IMR-90 (cell line): Measurements from ENCODE around the gene LRRC31. TPM values are rescaled to one million over a fixed set of nuclear protein-coding genes. Genes with fewer than 3 reads are reported as not detected.

Experiments used
- ATAC-seq: fragments of 200-7000 bp; cut with Tn5 transposase; 2 replicates; pipeline ENCODE4 v1.9.1; 2020; ENCODE audit warnings: low read depth, mild to moderate bottlenecking, moderate library complexity
- Bru-seq: library from RNA; stranded (reverse); fragments of 400-500 nt; gene quantifications from one replicate; lab custom pipeline; 2021; lab: Mats Ljungman, UMichigan
- BruChase-seq, 2 experiments: library from RNA; stranded (reverse); fragments of 400-500 nt; gene quantifications; one replicate each; lab custom pipeline; 2021; lab: Mats Ljungman, UMichigan
- BruUV-seq: library from RNA; stranded (reverse); fragments of 400-500 nt; replicated peaks from 2 replicates; lab custom pipeline; 2021; lab: Mats Ljungman, UMichigan
- CTCF ChIA-PET: fragments of 300-600 bp; formaldehyde crosslinking; extraction: SDS; loops from one replicate; lab custom pipeline; 2021; ENCODE audit warnings: antibody characterized with exemption; lab: Yijun Ruan, JAX
- POLR2A ChIA-PET: fragments of 300-600 bp; sonication (Branson Sonifier 250); formaldehyde crosslinking; loops from one replicate; lab custom pipeline; 2022; ENCODE audit warnings: antibody characterized with exemption; ENCODE audit not compliant: unreplicated experiment; lab: Charles Lee
- DNase-seq: peaks from one replicate; pipeline ENCODE4 v3.0.0; 2013
- H2AFZ ChIP-seq: replicated peaks from 2 replicates; pipeline ENCODE3; 2013; ENCODE audit warnings: low read length, mild to moderate bottlenecking; ENCODE audit not compliant: poor library complexity
- H2AK5ac ChIP-seq: 2 replicates; pipeline ENCODE4 v1.6.1; 2013; ENCODE audit warnings: low read depth, low read length, inconsistent platforms
- H2AK9ac ChIP-seq: replicated peaks from 2 replicates; pipeline ENCODE3; 2013; ENCODE audit warnings: mild to moderate bottlenecking, low read depth, low read length, moderate library complexity; ENCODE audit not compliant: poor library complexity
- H2BK120ac ChIP-seq: 2 replicates; pipeline ENCODE4 v1.6.1; 2013; ENCODE audit warnings: low read depth, low read length, inconsistent platforms
- H2BK15ac ChIP-seq: 3 replicates; pipeline ENCODE4 v1.6.1; 2013; ENCODE audit warnings: low read depth, low read length, inconsistent platforms
- H2BK20ac ChIP-seq: 2 replicates; pipeline ENCODE4 v1.6.1; 2013; ENCODE audit warnings: low read depth, mild to moderate bottlenecking, inconsistent platforms, low read length, moderate library complexity
- H2BK5ac ChIP-seq: 2 replicates; pipeline ENCODE4 v1.6.1; 2013; ENCODE audit warnings: mild to moderate bottlenecking, low read depth, low read length, inconsistent platforms; ENCODE audit not compliant: poor library complexity, severe bottlenecking
- H3K14ac ChIP-seq: replicated peaks from 2 replicates; pipeline ENCODE4 v1.6.1; 2013; ENCODE audit warnings: low read depth, low read length, inconsistent platforms
- H3K18ac ChIP-seq: 2 replicates; pipeline ENCODE4 v1.6.1; 2013; ENCODE audit warnings: low read depth, low read length, control low read depth
- H3K23ac ChIP-seq: 2 replicates; pipeline ENCODE4 v1.6.1; 2013; ENCODE audit warnings: low read depth, low read length, inconsistent platforms
- H3K27ac ChIP-seq: 2 replicates; pipeline ENCODE4 v1.5.1; 2013; ENCODE audit warnings: mild to moderate bottlenecking, control low read depth, low read length; ENCODE audit not compliant: insufficient read depth
- H3K27me3 ChIP-seq: 2 replicates; pipeline ENCODE4 v1.6.1; 2013; ENCODE audit warnings: low read length; ENCODE audit not compliant: control insufficient read depth, insufficient read depth
- H3K36me3 ChIP-seq: 2 replicates; pipeline ENCODE4 v1.6.1; 2013; ENCODE audit warnings: low read length, mixed read lengths; ENCODE audit not compliant: control insufficient read depth, insufficient read depth
- H3K4ac ChIP-seq: 2 replicates; pipeline ENCODE4 v1.6.1; 2013; ENCODE audit warnings: low read depth, low read length, inconsistent platforms
- H3K4me1 ChIP-seq: 2 replicates; pipeline ENCODE4 v1.6.1; 2013; ENCODE audit warnings: low read length, mixed read lengths; ENCODE audit not compliant: control insufficient read depth, insufficient read depth
- H3K4me2 ChIP-seq: 2 replicates; pipeline ENCODE4 v1.6.1; 2013; ENCODE audit warnings: low read depth, mild to moderate bottlenecking, control low read depth, low read length, moderate library complexity
- H3K4me3 ChIP-seq: 2 replicates; pipeline ENCODE4 v1.5.1; 2013; ENCODE audit warnings: low read depth, mild to moderate bottlenecking, control low read depth, low read length, moderate library complexity; ENCODE audit not compliant: insufficient read depth
- H3K56ac ChIP-seq: 2 replicates; pipeline ENCODE4 v1.6.1; 2013; ENCODE audit warnings: low read length, inconsistent platforms; ENCODE audit not compliant: insufficient read depth; ENCODE audit errors: extremely low read depth
- H3K79me1 ChIP-seq, 2 experiments: 2 replicates each; pipeline ENCODE4 v1.6.1; 2013; ENCODE audit warnings: low read length in 2 of 2, inconsistent platforms in 1 of 2, low read depth in 1 of 2
- H3K9ac ChIP-seq: 2 replicates; pipeline ENCODE4 v1.6.1; 2013; ENCODE audit warnings: low read depth, low read length, control low read depth
- H3K9me1 ChIP-seq: 2 replicates; pipeline ENCODE4 v1.6.1; 2013; ENCODE audit warnings: low read length, inconsistent platforms; ENCODE audit not compliant: insufficient read depth
- H3K9me3 ChIP-seq: 2 replicates; pipeline ENCODE4 v1.6.1; 2013; ENCODE audit warnings: low read length; ENCODE audit not compliant: control insufficient read depth, insufficient read depth
- H4K20me1 ChIP-seq: 2 replicates; pipeline ENCODE4 v1.6.1; 2013; ENCODE audit warnings: low read length, inconsistent platforms; ENCODE audit not compliant: insufficient read depth
- H4K5ac ChIP-seq: 2 replicates; pipeline ENCODE4 v1.6.1; 2013; ENCODE audit warnings: mild to moderate bottlenecking, low read depth, low read length, control low read depth
- H4K8ac ChIP-seq, 2 experiments: 2 replicates each; pipeline ENCODE4 v1.6.1; 2013; ENCODE audit warnings: low read depth in 2 of 2, low read length in 2 of 2, control low read depth in 1 of 2, inconsistent platforms in 1 of 2
- H4K91ac ChIP-seq: 2 replicates; pipeline ENCODE4 v1.6.1; 2013; ENCODE audit warnings: low read depth, low read length, inconsistent platforms; ENCODE audit not compliant: insufficient read depth
- BHLHE40 ChIP-seq: fragments of 150-350 bp; IDR thresholded peaks from 2 replicates; pipeline ENCODE4 v1.6.1; 2016; ENCODE audit warnings: mild to moderate bottlenecking, low read depth, low read length
- CEBPB ChIP-seq: IDR thresholded peaks from 2 replicates; pipeline ENCODE4 v1.6.1; 2012; ENCODE audit warnings: low read depth, low read length, improper control_type of control experiment
- CHD1 ChIP-seq: IDR thresholded peaks from 2 replicates; pipeline ENCODE4 v1.6.1; 2012; ENCODE audit warnings: low read depth, low read length, improper control_type of control experiment
- CTCF ChIP-seq: conservative IDR thresholded peaks from 2 replicates; pipeline ENCODE4 v1.5.1; 2012; ENCODE audit warnings: mild to moderate bottlenecking, low read depth, low read length, improper control_type of control experiment
- ELK1 ChIP-seq: fragments of 150-350 bp; IDR thresholded peaks from 2 replicates; pipeline ENCODE4 v1.6.1; 2016; ENCODE audit warnings: low read depth, mild to moderate bottlenecking, low read length, moderate library complexity, borderline replicate concordance
- FOS ChIP-seq: fragments of 150-350 bp; IDR thresholded peaks from 2 replicates; pipeline ENCODE4 v1.6.1; 2016; ENCODE audit warnings: low read depth, low read length
- MAZ ChIP-seq: IDR thresholded peaks from 2 replicates; pipeline ENCODE4 v1.6.1; 2012; ENCODE audit warnings: low read depth, mild to moderate bottlenecking, low read length, improper control_type of control experiment, moderate library complexity, borderline replicate concordance
- MXI1 ChIP-seq: IDR thresholded peaks from 2 replicates; pipeline ENCODE4 v1.6.1; 2012; ENCODE audit warnings: low read depth, mild to moderate bottlenecking, low read length, moderate library complexity, borderline replicate concordance
- NFE2L2 ChIP-seq: fragments of 150-350 bp; IDR thresholded peaks from 2 replicates; pipeline ENCODE4 v1.6.1; 2016; ENCODE audit warnings: low read depth, mild to moderate bottlenecking, low read length
- POLR2A ChIP-seq: IDR thresholded peaks from 2 replicates; pipeline ENCODE4 v1.6.1; 2012; ENCODE audit warnings: mild to moderate bottlenecking, low read depth, low read length
- RAD21 ChIP-seq: IDR thresholded peaks from 2 replicates; pipeline ENCODE4 v1.6.1; 2012; ENCODE audit warnings: low read length, improper control_type of control experiment
- RFX5 ChIP-seq: IDR thresholded peaks from 2 replicates; pipeline ENCODE4 v1.8.0; 2012; ENCODE audit warnings: low read depth, mild to moderate bottlenecking, low read length, moderate library complexity
- SMC3 ChIP-seq: fragments of 150-350 bp; IDR thresholded peaks from 2 replicates; pipeline ENCODE4 v1.6.1; 2016; ENCODE audit warnings: low read depth, mild to moderate bottlenecking, antibody characterized with exemption, low read length, moderate library complexity
- USF2 ChIP-seq: fragments of 150-350 bp; IDR thresholded peaks from 2 replicates; pipeline ENCODE4 v1.6.1; 2017; ENCODE audit warnings: mild to moderate bottlenecking, antibody characterized with exemption, low read length, low read depth
- WGBS, 2 experiments: methylation state at CpG; one replicate each; pipeline versions ENCODE4 v1.1.5 to v1.1.7; 2013; ENCODE audit warnings: missing lambda C conversion rate in 2 of 2; ENCODE audit not compliant: insufficient read length in 1 of 2; ENCODE audit errors: extremely low coverage in 2 of 2; 5-methylcytosine and 5-hydroxymethylcytosine counted together
- dilution Hi-C: fragments of 300-500 bp; cut with HindIII; formaldehyde crosslinking; loops from one replicate; pipeline ENCODE4 v1.14.3; 2018; ENCODE audit warnings: low sequenced_read_pairs; ENCODE audit not compliant: unreplicated experiment
- in situ Hi-C: fragments of 300-500 bp; cut with MboI; formaldehyde crosslinking; loops from 3 replicates; pipeline ENCODE4 v1.14.3; 2019; ENCODE audit warnings: low sequenced_read_pairs, inconsistent platforms, mixed read lengths
- intact Hi-C: fragments of 100-400 bp; cut with micrococcal nuclease; formaldehyde crosslinking; loops from 2 replicates; pipeline ENCODE4 v1.10.0; 2022
- long read RNA-seq: library from polyadenylated mRNA; unstranded; transcript quantifications from one replicate; pipeline ENCODE4 v2.0.0, GENCODE V29; 2021; ENCODE audit not compliant: unreplicated experiment
- polyA plus RNA-seq, 3 experiments: library from polyadenylated mRNA; depleted of rRNA; stranded (reverse); fragments of >200 nt; gene quantifications; 2 replicates each; pipeline ENCODE4 v1.2.3, GENCODE V29; 2012; ENCODE audit warnings: low replicate concordance in 1 of 3
- total RNA-seq: library from RNA; depleted of rRNA; stranded (reverse); fragments of >200 nt; gene quantifications from 2 replicates; pipeline ENCODE4 v1.2.3, GENCODE V29; 2012; rRNA removed

Gene LRRC31
- total RNA-seq (not detected in 2 replicates), polyA plus RNA-seq (2012; rRNA removed) (not detected in 2 replicates), Bru-seq, nascent RNA (percentile 3 among the genes with signal in this experiment), BruChase-seq, experiment 1, labeled RNA remaining after a 6-hour chase (percentile 5 among the genes with signal in this experiment), BruChase-seq, experiment 2, labeled RNA remaining after a 2-hour chase (percentile 6 among the genes with signal in this experiment)
- polyA plus RNA-seq (2012; cell fraction: cytosol; rRNA removed), result not detected in 2 replicates
- not detected in 2 replicates for polyA plus RNA-seq (2012; cell fraction: nucleus; rRNA removed; ENCODE audit: low replicate concordance)
- long read RNA-seq, result 0 reads

GRCh38 chr3:169869484-169870220, at the start of gene LRRC31:
TSS of gene LRRC31 (minus strand) at chr3:169869935. CDS start at chr3:169869807, 128 bp downstream.
- no peak within 1 kb of the TSS for H3K27ac ChIP-seq
- H2BK120ac ChIP-seq, result no peak within 1 kb of the TSS
- no peak within 1 kb of the TSS for H3K9ac ChIP-seq
- no peak within 1 kb of the TSS for H3K4ac ChIP-seq
- H3K9me1 ChIP-seq, result no peaks in the 10 kb centered on the region
- no peak for DNase-seq
- H4K20me1 ChIP-seq, result no peaks in the 10 kb centered on the region
- H2BK5ac ChIP-seq, result no peak within 1 kb of the TSS
- dilution Hi-C loops (no loop called here), intact Hi-C loops (loop anchor here (5.0 to 10.0 kb wide), 2 partner anchors 78 to 225 kb away; no protein-coding TSS in a partner anchor), in situ Hi-C loops (loop anchor here (10.0 kb wide), 1 partner anchor 185 kb away; no protein-coding TSS in a partner anchor)
- H3K4me1 ChIP-seq, result no peaks in the 10 kb centered on the region
- no peak within 1 kb of the TSS for H3K18ac ChIP-seq
- no peak within 1 kb of the TSS for H4K5ac ChIP-seq
- peaks cover 12% of the 10 kb centered on the region for H3K27me3 ChIP-seq
- no peak for ATAC-seq
- no peak within 1 kb of the TSS for H4K8ac ChIP-seq
- no peak within 1 kb of the TSS for H2BK20ac ChIP-seq
- H3K36me3 ChIP-seq, result no peaks in the 10 kb centered on the region
- H3K14ac ChIP-seq, result no peak within 1 kb of the TSS
- no peak within 1 kb of the TSS for H3K23ac ChIP-seq
- H2BK15ac ChIP-seq, result no peak within 1 kb of the TSS
- no peaks in the 10 kb centered on the region for H3K79me1 ChIP-seq
- no peak within 1 kb of the TSS for H4K91ac ChIP-seq
- no TSS peak for BruUV-seq
- no peak within 1 kb of the TSS for H3K56ac ChIP-seq
- no CpG with 5 or more reads among the region's 2 CpGs for WGBS, 2 experiments
- H3K4me2 ChIP-seq, result no peak within 1 kb of the TSS
- no peak within 1 kb of the TSS for H2AK5ac ChIP-seq
- no peak within 1 kb of the TSS for H2AFZ ChIP-seq
- CTCF ChIA-PET, result no interaction called here
- no peak within 1 kb of the TSS for H3K4me3 ChIP-seq
- H3K9me3 ChIP-seq, result no peaks in the 10 kb centered on the region
- POLR2A ChIA-PET, result no interaction called here
- TF ChIP-seq RFX5, result no peak
- TF ChIP-seq CTCF, result no peak
- TF ChIP-seq MAZ, result no peak
- TF ChIP-seq SMC3, result no peak
- no peak for TF ChIP-seq POLR2A
- no peak for TF ChIP-seq USF2
- TF ChIP-seq ELK1, result no peak
- no peak for TF ChIP-seq NFE2L2
- no peak for TF ChIP-seq CEBPB
- TF ChIP-seq FOS, result no peak
- TF ChIP-seq MXI1, result no peak
- no peak for TF ChIP-seq RAD21
- TF ChIP-seq BHLHE40, result no peak
- no peak for TF ChIP-seq CHD1
- no peak within 1 kb of the TSS for H2AK9ac ChIP-seq
